ENCODE measurements around the gene ZNF768.

The ZNF768 gene

GRCh38 chr16:30526137-30526822 is at the start of gene ZNF768:
Gene ZNF768 (minus strand): TSS chr16:30526566. CDS start chr16:30526413, 153 bp downstream.
- DNase-seq (ENCODE audit: low spot score) = no peak

GRCh38 chr16:30574678-30575077 is 48.3 kb upstream of the ZNF768 start:
- no peak for DNase-seq (ENCODE audit: low spot score)

- peak; percentile 99 for DNase-seq (ENCODE audit: low spot score)
Measured at GRCh38 chr16:30571445-30572322, 45.3 kb upstream of the ZNF768 start, which contains the start of gene ZNF688. Gene ZNF688 (minus strand): TSS chr16:30571714. CDS start chr16:30571629, 85 bp downstream.

- DNase-seq (ENCODE audit: low spot score) = peak; percentile 50
Measured at GRCh38 chr16:30570636-30571444, 44.5 kb upstream of the ZNF768 start.

- DNase-seq (ENCODE audit: low spot score) = no peak
Measured at GRCh38 chr16:30569746-30570635, 43.6 kb upstream of the ZNF768 start.

GRCh38 chr16:30569281-30569680 is 42.9 kb upstream of the ZNF768 start:
- DNase-seq (ENCODE audit: low spot score) = no peak

- peak; percentile 32 for DNase-seq (ENCODE audit: low spot score)
Measured at GRCh38 chr16:30567991-30568638, 41.7 kb upstream of the ZNF768 start.

- no peak for DNase-seq (ENCODE audit: low spot score)
Measured at GRCh38 chr16:30567160-30567990, 41.0 kb upstream of the ZNF768 start.

- no peak for DNase-seq (ENCODE audit: low spot score)
Measured at GRCh38 chr16:30566531-30566930, 40.2 kb upstream of the ZNF768 start.

GRCh38 chr16:30565984-30566383 is 39.6 kb upstream of the ZNF768 start:
- no peak for DNase-seq (ENCODE audit: low spot score)

GRCh38 chr16:30565526-30565925 is 39.2 kb upstream of the ZNF768 start:
- DNase-seq (ENCODE audit: low spot score) = no peak

- no peak for DNase-seq (ENCODE audit: low spot score)
Measured at GRCh38 chr16:30562021-30562420, 35.7 kb upstream of the ZNF768 start.

GRCh38 chr16:30561089-30561816 is 34.9 kb upstream of the ZNF768 start:
- DNase-seq (ENCODE audit: low spot score) = peak; percentile 43

- no peak for DNase-seq (ENCODE audit: low spot score)
Measured at GRCh38 chr16:30559690-30560089, 33.3 kb upstream of the ZNF768 start.

- DNase-seq (ENCODE audit: low spot score) = no peak
Measured at GRCh38 chr16:30558789-30559377, 32.5 kb upstream of the ZNF768 start.

- peak; percentile 98 for DNase-seq (ENCODE audit: low spot score)
Measured at GRCh38 chr16:30557957-30558788, 31.8 kb upstream of the ZNF768 start, which contains the start of gene ZNF764. Gene ZNF764 (minus strand): TSS chr16:30558374. CDS start chr16:30558182, 192 bp downstream.

- no peak for DNase-seq (ENCODE audit: low spot score)
Measured at GRCh38 chr16:30557707-30557956, 31.3 kb upstream of the ZNF768 start.

- no peak for DNase-seq (ENCODE audit: low spot score)
Measured at GRCh38 chr16:30556125-30556473, 29.7 kb upstream of the ZNF768 start.

Measured in hepatic stellate cell (primary cell).